ENCODE results near the gene POU5F1. TPM values are rescaled to one million over a fixed set of nuclear protein-coding genes. Genes with fewer than 3 reads are reported as not detected.
A peak's percentile ranks its signal among the peaks of the same experiment; 100 is the strongest.

The POU5F1 gene
- total and polyA plus RNA-seq, 2 of the 4 experiments (the other 2 are of a cell fraction), result not detected

DNA sequence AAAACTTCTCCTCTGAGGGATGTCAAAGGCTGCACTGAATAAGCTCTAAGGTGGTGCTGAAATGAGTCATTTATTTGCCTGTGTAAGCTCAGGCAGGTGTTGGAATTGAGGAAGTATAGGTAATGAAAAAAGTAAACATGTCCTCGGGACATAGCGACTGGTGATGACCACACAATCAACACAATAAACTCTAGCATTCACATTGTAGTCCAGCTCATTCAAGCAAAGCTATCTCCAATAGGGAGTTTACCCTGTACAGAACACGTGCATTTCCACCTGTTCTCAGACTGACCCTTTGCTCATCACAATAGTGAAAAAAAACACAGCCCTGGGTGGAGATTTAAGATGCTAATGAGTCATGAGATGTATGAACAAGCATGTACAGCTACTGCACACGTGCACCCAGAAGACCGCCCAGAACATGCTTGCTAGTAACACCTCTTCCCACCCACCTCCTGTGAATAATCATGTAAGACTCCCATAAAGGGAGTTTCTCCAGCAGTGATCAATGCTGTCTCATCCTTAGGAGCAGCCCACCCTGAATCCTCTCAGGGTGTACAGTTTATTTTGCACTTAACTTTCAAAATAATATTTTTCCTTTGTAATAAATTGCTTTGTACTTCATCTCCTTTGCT is 33.0 kb upstream of the POU5F1 start:
- Histone ChIP-seq H2AK9ac (replicated peaks; ENCODE audit: low read depth, low read length, poor library complexity) (no peak overlapping the region), H3K27me3 (ENCODE audit: control insufficient read depth, insufficient read depth, low read length) (no peaks in the 10 kb centered on the region), H3K27ac (ENCODE audit: insufficient read depth, low read length) (peak overlapping the region; percentile 75), H3K36me3 (ENCODE audit: control insufficient read depth, insufficient read depth, low read length) (0 out of 2 replicates have a peak, but pooled peaks cover 1% of the 10 kb centered on the region), H3K4me3 (ENCODE audit: insufficient read depth, low read depth, low read length) (peak overlapping the region; percentile 53; the same call in 1 of the 2 replicates), H3K4me1 (ENCODE audit: control insufficient read depth, insufficient read depth, low read length) (peaks cover 6% of the 10 kb centered on the region; the same call in 1 of the 2 replicates), H3K79me1 (ENCODE audit: low read depth in 1 of 2, low read length in 2 of 2) (peaks cover 13 to 36% of the 10 kb centered on the region in 2 experiments; a peak in 3 of 4 replicates), H3K9me3 (ENCODE audit: control insufficient read depth, insufficient read depth, low read length) (peaks cover 2% of the 10 kb centered on the region; the same call in 1 of the 2 replicates), H2BK5ac (ENCODE audit: low read depth, low read length, poor library complexity, severe bottlenecking) (peak overlapping the region; percentile 95), H2AK5ac (ENCODE audit: low read depth, low read length) (peak overlapping the region; percentile 53; the same call in 1 of the 2 replicates), H2BK15ac (ENCODE audit: low read depth, low read length) (peak overlapping the region; percentile 25; the same call in 2 of the 3 replicates), H3K4me2 (ENCODE audit: low read depth, low read length) (peak overlapping the region; percentile 71), H4K91ac (ENCODE audit: insufficient read depth, low read depth, low read length) (peak overlapping the region; percentile 22; the same call in 1 of the 2 replicates), H4K20me1 (ENCODE audit: insufficient read depth, low read length) (no peaks in the 10 kb centered on the region), H2AFZ (replicated peaks; ENCODE audit: low read length, poor library complexity) (no peak overlapping the region), H3K18ac (ENCODE audit: low read depth, low read length) (peak overlapping the region; percentile 44; the same call in 1 of the 2 replicates), H3K56ac (ENCODE audit: extremely low read depth, insufficient read depth, low read length) (peak overlapping the region; percentile 51; the same call in 1 of the 2 replicates), H3K14ac (replicated peaks; ENCODE audit: low read depth, low read length) (peak overlapping the region; percentile 5; the same call in 1 of the 2 replicates), H2BK20ac (ENCODE audit: low read depth, low read length) (peak overlapping the region; percentile 54; the same call in 1 of the 2 replicates), H3K4ac (ENCODE audit: low read depth, low read length) (peak overlapping the region; percentile 60), H4K8ac (ENCODE audit: low read depth in 2 of 2, low read length in 2 of 2) (peak overlapping the region; percentile 50 to 68; a peak in 3 of 4 replicates), H3K9ac (ENCODE audit: low read depth, low read length) (no peak overlapping the region), H2BK120ac (ENCODE audit: low read depth, low read length) (peak overlapping the region; percentile 70), H3K9me1 (ENCODE audit: insufficient read depth, low read length) (peaks cover 9% of the 10 kb centered on the region; the same call in 1 of the 2 replicates), H3K23ac (ENCODE audit: low read depth, low read length) (peak overlapping the region; percentile 32; the same call in 1 of the 2 replicates), H4K5ac (ENCODE audit: low read depth, low read length) (peak overlapping the region; percentile 15; the same call in 1 of the 2 replicates)
- peak; percentile 63 for ATAC-seq (ENCODE audit: low read depth)
- no CpG with 5 or more reads among the region's 5 CpGs for WGBS, 2 experiments (ENCODE audit: extremely low coverage in 2 of 2, insufficient read length in 1 of 2)
- POLR2A ChIA-PET (ENCODE audit: unreplicated experiment), result no interaction called here
- dilution Hi-C loops (cut with HindIII; ENCODE audit: low sequenced_read_pairs, unreplicated experiment), result no loop called here
- intact Hi-C loops (cut with micrococcal nuclease), result no loop called here
- in situ Hi-C loops (cut with MboI; ENCODE audit: low sequenced_read_pairs), result no loop called here
- peak; percentile 71 for DNase-seq
- CTCF ChIA-PET, result interaction anchor here (1.0 kb wide), 1 partner anchor 163 kb away, joined by 3 read pairs; no protein-coding TSS in a partner anchor
- no TSS peak for BruUV-seq (replicated peaks)
- TF ChIP-seq BHLHE40 (IDR thresholded peaks at IDR 0.05; ENCODE audit: low read depth, low read length), result peak; percentile 77
- TF ChIP-seq, protein P1, sequence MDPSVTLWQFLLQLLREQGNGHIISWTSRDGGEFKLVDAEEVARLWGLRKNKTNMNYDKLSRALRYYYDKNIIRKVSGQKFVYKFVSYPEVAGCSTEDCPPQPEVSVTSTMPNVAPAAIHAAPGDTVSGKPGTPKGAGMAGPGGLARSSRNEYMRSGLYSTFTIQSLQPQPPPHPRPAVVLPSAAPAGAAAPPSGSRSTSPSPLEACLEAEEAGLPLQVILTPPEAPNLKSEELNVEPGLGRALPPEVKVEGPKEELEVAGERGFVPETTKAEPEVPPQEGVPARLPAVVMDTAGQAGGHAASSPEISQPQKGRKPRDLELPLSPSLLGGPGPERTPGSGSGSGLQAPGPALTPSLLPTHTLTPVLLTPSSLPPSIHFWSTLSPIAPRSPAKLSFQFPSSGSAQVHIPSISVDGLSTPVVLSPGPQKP (IDR thresholded peaks at IDR 0.05; ENCODE audit: borderline replicate concordance, low read depth, low read length), result no peak
- TF ChIP-seq, protein P2, sequence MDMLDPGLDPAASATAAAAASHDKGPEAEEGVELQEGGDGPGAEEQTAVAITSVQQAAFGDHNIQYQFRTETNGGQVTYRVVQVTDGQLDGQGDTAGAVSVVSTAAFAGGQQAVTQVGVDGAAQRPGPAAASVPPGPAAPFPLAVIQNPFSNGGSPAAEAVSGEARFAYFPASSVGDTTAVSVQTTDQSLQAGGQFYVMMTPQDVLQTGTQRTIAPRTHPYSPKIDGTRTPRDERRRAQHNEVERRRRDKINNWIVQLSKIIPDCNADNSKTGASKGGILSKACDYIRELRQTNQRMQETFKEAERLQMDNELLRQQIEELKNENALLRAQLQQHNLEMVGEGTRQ (IDR thresholded peaks at IDR 0.05; ENCODE audit: low read depth, low read length), result peak; percentile 29; the same call in 1 of the 2 replicates
- TF ChIP-seq MXI1 (IDR thresholded peaks at IDR 0.05; ENCODE audit: borderline replicate concordance, low read depth, low read length), result 0 out of 2 replicates have a peak, but pooled peaks have one; percentile 49
